Naive thymus-derived CD4-positive, alpha-beta T cell (primary cell): ENCODE data around the gene MRPL2. TPM values are rescaled to one million over a fixed set of nuclear protein-coding genes. Genes with fewer than 3 reads are reported as not detected.

Experiments
- ATAC-seq: fragments of 150-1000 bp; cut with Tn5 transposase; 2 replicates; pipeline ENCODE4 v1.10.0; 2021; ENCODE audit warnings: mild to moderate bottlenecking, moderate library complexity
- CTCF ChIA-PET: fragments of 350-600 bp; sonication (Branson Sonifier 250); formaldehyde crosslinking; loops from one replicate; lab custom pipeline; 2021; ENCODE audit warnings: antibody characterized with exemption; lab: Charles Lee
- POLR2A ChIA-PET: fragments of 350-600 bp; sonication (Branson Sonifier 250); formaldehyde crosslinking; loops from one replicate; lab custom pipeline; 2021; ENCODE audit warnings: antibody characterized with exemption, inconsistent platforms; lab: Charles Lee
- DNase-seq, 9 donors: peaks; one replicate each; pipeline versions ENCODE4 v3.0.0 to v3.0.0-alpha.2; 2020 to 2022; ENCODE audit warnings: mixed read lengths in 1 of 9
- H3K27ac ChIP-seq: one replicate; pipeline ENCODE4 v1.7.0; 2013; ENCODE audit warnings: mild to moderate bottlenecking, low read depth, low read length, moderate library complexity
- H3K27me3 ChIP-seq, 2 donors: one replicate each; pipeline ENCODE4 v1.7.0; 2013; ENCODE audit warnings: low read length in 2 of 2, mild to moderate bottlenecking in 2 of 2, moderate library complexity in 2 of 2; ENCODE audit not compliant: control insufficient read depth in 2 of 2, insufficient read depth in 2 of 2
- H3K36me3 ChIP-seq, 3 experiments: 1 replicate in 2 of 3; 2 replicates in 1 of 3; pipeline ENCODE4 v1.7.0; 2013; ENCODE audit warnings: low read length in 3 of 3, mild to moderate bottlenecking in 3 of 3, moderate library complexity in 1 of 3; ENCODE audit not compliant: insufficient read depth in 3 of 3, control insufficient read depth in 2 of 3
- H3K4me1 ChIP-seq, 2 donors: one replicate each; pipeline ENCODE4 v1.7.0; 2013; ENCODE audit warnings: low read length in 2 of 2, mild to moderate bottlenecking in 2 of 2, moderate library complexity in 1 of 2; ENCODE audit not compliant: control insufficient read depth in 2 of 2, insufficient read depth in 2 of 2
- H3K4me3 ChIP-seq: 2 replicates; pipeline ENCODE4 v1.7.0; 2013; ENCODE audit warnings: mild to moderate bottlenecking, low read length
- H3K9me3 ChIP-seq, 3 experiments: 1 replicate in 2 of 3; 2 replicates in 1 of 3; pipeline ENCODE4 v1.7.0; 2013; ENCODE audit warnings: low read length in 3 of 3; ENCODE audit not compliant: control insufficient read depth in 2 of 3
- H3K27ac Mint-ChIP-seq, 9 donors: one replicate each; pipeline ENCODE4 v1.8.0; 2020 to 2022; ENCODE audit warnings: mixed read lengths in 9 of 9, mild to moderate bottlenecking in 8 of 9, moderate library complexity in 5 of 9, inconsistent platforms in 2 of 9
- H3K27me3 Mint-ChIP-seq, 5 donors: one replicate each; pipeline ENCODE4 v1.8.0; 2021 to 2022; ENCODE audit warnings: mixed read lengths in 5 of 5, mild to moderate bottlenecking in 1 of 5
- H3K36me3 Mint-ChIP-seq, 5 donors: one replicate each; pipeline ENCODE4 v1.8.0; 2020 to 2022; ENCODE audit warnings: mixed read lengths in 5 of 5, mild to moderate bottlenecking in 3 of 5, inconsistent platforms in 1 of 5
- H3K4me1 Mint-ChIP-seq, 7 donors: one replicate each; pipeline ENCODE4 v1.8.0; 2020 to 2022; ENCODE audit warnings: mixed read lengths in 7 of 7, mild to moderate bottlenecking in 3 of 7, inconsistent platforms in 1 of 7
- H3K4me3 Mint-ChIP-seq, 10 donors: one replicate each; pipeline ENCODE4 v1.8.0; 2020 to 2022; ENCODE audit warnings: mild to moderate bottlenecking in 10 of 10, mixed read lengths in 10 of 10, moderate library complexity in 6 of 10, inconsistent platforms in 2 of 10
- H3K9me3 Mint-ChIP-seq, 11 donors: one replicate each; pipeline ENCODE4 v1.8.0; 2020 to 2022; ENCODE audit warnings: mixed read lengths in 11 of 11, mild to moderate bottlenecking in 4 of 11, inconsistent platforms in 1 of 11, moderate library complexity in 1 of 11
- intact Hi-C, 2 donors: fragments of 100-400 bp; cut with micrococcal nuclease; formaldehyde crosslinking; loops; one replicate each; pipeline ENCODE4 v1.15.1; 2023
- polyA plus RNA-seq, 2 donors: library from polyadenylated mRNA; unstranded; fragments of 300-500 nt; fragmentation: Illumina TruSeq; gene quantifications; one replicate each; pipeline ENCODE4 v1.2.3, GENCODE V29; 2021
- total RNA-seq, 6 experiments: library from RNA in 5 of 6; stranded (reverse) in 5 of 6; gene quantifications; 1 replicate in 5 of 6; 2 replicates in 1 of 6; pipeline ENCODE4 v1.2.3 and lab custom pipeline; 2021 to 2026

Gene MRPL2
- total RNA-seq = 10 to 100 TPM; 32.0 to 57.5 (median 47.7) TPM
- polyA plus RNA-seq = 10 to 100 TPM; 48.4 to 58.6 TPM
- 2.4 reads per million, percentile 12 among the genes with 10 or more reads in this experiment for total RNA-seq (lab: John Stamatoyannopoulos, UW)

- peak within 1 kb of the TSS; percentile 95 to 100 (median 99) for H3K27ac Mint-ChIP-seq
- H3K27ac ChIP-seq = peak within 1 kb of the TSS; percentile 88
- H3K4me3 ChIP-seq = peak within 1 kb of the TSS; percentile 80
- peaks cover 0 to 32% (median 0%) of the 10 kb centered on the region in 3 experiments for H3K36me3 ChIP-seq
- H3K4me1 ChIP-seq = peaks cover 0 to 21% of the 10 kb centered on the region in 2 donors
- no peaks in the 10 kb centered on the region for H3K9me3 ChIP-seq
- no peaks in the 10 kb centered on the region for H3K27me3 ChIP-seq
- ChIA-PET CTCF (interaction anchor here (0.5 to 0.6 kb wide), 2 partner anchors 155 to 471 kb away, joined by 4 to 6 read pairs; no protein-coding TSS in a partner anchor), POLR2A (interaction anchor here (0.8 to 3.6 kb wide), 19 partner anchors 8 to 495 kb away, joined by 3 to 33 read pairs (median 4); partner anchors contain the start of genes CNPY3, KLHDC3, MEA1 and PEX6)
- no peaks in the 10 kb centered on the region for H3K27me3 Mint-ChIP-seq
- intact Hi-C loops = loop anchor here (1.0 to 10.0 kb wide), 17 partner anchors 37 to 1325 kb away; partner anchors contain the start of genes CNPY3 (in 2 of the 2), KLHDC3 (in 2 of the 2), SRF (in 2 of the 2) and UBR2 (in 2 of the 2)
- H3K36me3 Mint-ChIP-seq = peaks cover 9 to 38% (median 17%) of the 10 kb centered on the region in 5 donors
- DNase-seq (peak; percentile 79 to 98 (median 95)), ATAC-seq (peak; percentile 99)
- no peaks in the 10 kb centered on the region for H3K9me3 Mint-ChIP-seq
- H3K4me1 Mint-ChIP-seq = peaks cover 28 to 50% (median 45%) of the 10 kb centered on the region in 7 donors
- peak within 1 kb of the TSS; percentile 88 to 100 (median 96) for H3K4me3 Mint-ChIP-seq
Measured at GRCh38 chr6:43059168-43060033, at the start of gene MRPL2, which contains the start of gene KLC4. Gene MRPL2 (minus strand): TSS chr6:43059434. CDS start chr6:43059381, 53 bp downstream. Gene KLC4 (plus strand): TSS chr6:43059631. CDS start chr6:43061336, 1,705 bp downstream.

- H3K4me1 ChIP-seq = no peaks in the 10 kb centered on the region
- H3K9me3 Mint-ChIP-seq = no peaks in the 10 kb centered on the region
- H3K4me3 ChIP-seq = no peak overlapping the region
- H3K27ac ChIP-seq = no peak overlapping the region
- H3K27me3 ChIP-seq = no peaks in the 10 kb centered on the region
- intact Hi-C loops = no loop called here
- no peaks in the 10 kb centered on the region for H3K9me3 ChIP-seq
- ATAC-seq = no peak
- H3K4me1 Mint-ChIP-seq = peaks cover 0 to 6% (median 5%) of the 10 kb centered on the region in 7 donors
- ChIA-PET POLR2A (no interaction called here), CTCF (no interaction called here)
- no peaks in the 10 kb centered on the region for H3K36me3 Mint-ChIP-seq
- no peak for DNase-seq
- H3K27ac Mint-ChIP-seq = peak overlapping the region in 1 of 9 donors; percentile 36
- no peak overlapping the region for H3K4me3 Mint-ChIP-seq
- H3K27me3 Mint-ChIP-seq = peaks cover 0 to 6% (median 0%) of the 10 kb centered on the region in 5 donors
- no peaks in the 10 kb centered on the region for H3K36me3 ChIP-seq
Measured at GRCh38 chr6:43107344-43108062, 48.3 kb upstream of the MRPL2 start.

- Histone ChIP-seq H3K27ac (no peak overlapping the region), H3K9me3 (no peaks in the 10 kb centered on the region), H3K27me3 (no peaks in the 10 kb centered on the region), H3K4me3 (no peak overlapping the region), H3K4me1 (no peaks in the 10 kb centered on the region), H3K36me3 (no peaks in the 10 kb centered on the region)
- Mint-ChIP-seq H3K4me3 (no peak overlapping the region), H3K27me3 (peaks cover 0 to 6% (median 0%) of the 10 kb centered on the region in 5 donors), H3K9me3 (no peaks in the 10 kb centered on the region), H3K4me1 (peaks cover 0 to 6% (median 5%) of the 10 kb centered on the region in 7 donors), H3K36me3 (no peaks in the 10 kb centered on the region), H3K27ac (peak overlapping the region in 1 of 9 donors; percentile 1)
- intact Hi-C loops = no loop called here
- DNase-seq = no peak
- ChIA-PET POLR2A (interaction anchor here (0.7 kb wide), 1 partner anchor 246 kb away, joined by 3 read pairs; no protein-coding TSS in a partner anchor), CTCF (no interaction called here)
- no peak for ATAC-seq
Measured at GRCh38 chr6:43105538-43106222, 46.4 kb upstream of the MRPL2 start.

GRCh38 chr6:43103253-43103876 is 44.1 kb upstream of the MRPL2 start:
- H3K4me3 ChIP-seq = no peak overlapping the region
- Mint-ChIP-seq H3K4me1 (peaks cover 0 to 6% (median 5%) of the 10 kb centered on the region in 7 donors), H3K4me3 (no peak overlapping the region), H3K27me3 (peaks cover 0 to 7% (median 0%) of the 10 kb centered on the region in 5 donors), H3K36me3 (no peaks in the 10 kb centered on the region), H3K27ac (no peak overlapping the region), H3K9me3 (no peaks in the 10 kb centered on the region)
- no peak overlapping the region for H3K27ac ChIP-seq
- DNase-seq (no peak), ATAC-seq (no peak)
- intact Hi-C loops = no loop called here
- no peaks in the 10 kb centered on the region for H3K9me3 ChIP-seq
- no peaks in the 10 kb centered on the region for H3K27me3 ChIP-seq
- no peaks in the 10 kb centered on the region for H3K36me3 ChIP-seq
- ChIA-PET CTCF (interaction anchor here (0.8 kb wide), 1 partner anchor 774 kb away, joined by 4 read pairs; no protein-coding TSS in a partner anchor), POLR2A (no interaction called here)
- H3K4me1 ChIP-seq = no peaks in the 10 kb centered on the region

GRCh38 chr6:43101497-43101896 is 42.3 kb upstream of the MRPL2 start:
- intact Hi-C loops = no loop called here
- ChIA-PET CTCF (no interaction called here), POLR2A (no interaction called here)
- no peak overlapping the region for H3K4me3 ChIP-seq
- no peaks in the 10 kb centered on the region for H3K9me3 ChIP-seq
- no peaks in the 10 kb centered on the region for H3K36me3 ChIP-seq
- H3K27ac Mint-ChIP-seq = no peak overlapping the region
- no peaks in the 10 kb centered on the region for H3K27me3 ChIP-seq
- no peak overlapping the region for H3K27ac ChIP-seq
- H3K36me3 Mint-ChIP-seq = no peaks in the 10 kb centered on the region
- H3K4me1 ChIP-seq = no peaks in the 10 kb centered on the region
- DNase-seq (no peak), ATAC-seq (no peak)
- H3K4me1 Mint-ChIP-seq = peaks cover 0 to 6% (median 5%) of the 10 kb centered on the region in 7 donors
- H3K9me3 Mint-ChIP-seq = no peaks in the 10 kb centered on the region
- H3K27me3 Mint-ChIP-seq = peaks cover 0 to 8% (median 0%) of the 10 kb centered on the region in 5 donors
- no peak overlapping the region for H3K4me3 Mint-ChIP-seq
